ENCODE measurements around the gene KNCN.

Gene KNCN

GRCh38 chr1:46568461-46568891 is 17.0 kb upstream of the KNCN start:
- no peak for DNase-seq (ENCODE audit: low read depth)

DNA sequence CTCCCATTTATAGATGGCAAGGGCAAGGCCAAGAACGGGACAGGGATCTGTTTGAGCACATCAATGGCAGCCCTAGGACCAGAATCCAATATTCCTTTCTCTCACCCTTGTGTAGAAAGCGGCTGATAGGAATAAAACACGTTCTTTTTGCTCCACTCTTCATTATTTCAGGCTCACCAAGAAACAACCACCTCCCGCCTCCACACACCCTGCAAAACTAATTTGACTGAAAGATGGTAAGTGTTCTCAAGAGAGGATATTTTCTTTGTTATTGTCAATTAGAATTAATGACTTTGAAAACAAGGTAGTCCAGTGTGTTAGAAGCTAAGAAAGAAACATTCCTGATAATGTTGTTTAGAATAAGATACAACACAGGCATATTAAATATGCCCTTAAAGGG is 11.9 kb upstream of the KNCN start:
- DNase-seq (ENCODE audit: low read depth) = no peak

DNA sequence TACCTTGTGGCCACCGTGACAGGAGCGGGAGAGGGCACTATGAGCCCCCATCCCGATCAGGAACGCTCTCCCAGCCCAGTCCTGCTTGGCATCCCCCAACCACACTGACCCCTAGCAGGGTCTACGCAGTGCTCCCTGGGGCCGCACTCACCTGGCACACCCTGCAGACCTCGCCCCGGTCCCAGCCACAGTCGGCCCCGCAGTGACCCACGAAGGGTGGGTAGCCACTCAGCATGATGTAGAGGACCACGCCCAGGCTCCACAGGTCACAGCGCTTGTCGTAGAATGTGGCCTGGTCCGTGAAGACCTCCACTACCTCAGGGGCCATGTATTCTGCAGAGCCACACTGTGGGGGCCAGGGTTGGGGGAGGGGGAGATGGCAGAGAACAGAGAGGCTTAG is 11.1 kb upstream of the KNCN start:
- no peak for DNase-seq (ENCODE audit: low read depth)

DNA sequence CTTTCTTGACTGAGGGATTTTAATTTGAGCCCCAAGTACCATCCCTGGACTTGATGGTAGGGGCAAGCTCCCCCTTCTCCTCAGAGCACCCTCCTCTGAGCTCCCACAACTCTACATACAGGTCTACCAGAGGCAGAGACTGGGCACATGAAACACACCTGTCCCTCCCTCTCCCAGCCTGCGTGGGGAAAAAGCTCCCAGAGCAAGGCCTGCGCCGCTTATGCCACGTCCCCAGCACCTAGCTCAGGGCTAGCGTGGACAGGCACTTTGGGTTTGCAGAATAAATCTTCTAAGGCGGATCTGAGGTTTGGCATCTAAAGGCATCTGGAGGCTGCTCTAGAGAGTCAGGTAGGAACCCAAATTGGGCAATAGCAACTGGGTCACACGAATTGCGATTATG is 7.5 kb upstream of the KNCN start:
- no peak for DNase-seq (ENCODE audit: low read depth)

GRCh38 chr1:46558141-46558963 is 6.9 kb upstream of the KNCN start:
- DNase-seq (ENCODE audit: low read depth) = no peak

- no peak for DNase-seq (ENCODE audit: low read depth)
Measured at GRCh38 chr1:46557403-46557802, 6.0 kb upstream of the KNCN start.

- DNase-seq (ENCODE audit: low read depth) = no peak
Measured at GRCh38 chr1:46556822-46557221, 5.4 kb upstream of the KNCN start.

DNA sequence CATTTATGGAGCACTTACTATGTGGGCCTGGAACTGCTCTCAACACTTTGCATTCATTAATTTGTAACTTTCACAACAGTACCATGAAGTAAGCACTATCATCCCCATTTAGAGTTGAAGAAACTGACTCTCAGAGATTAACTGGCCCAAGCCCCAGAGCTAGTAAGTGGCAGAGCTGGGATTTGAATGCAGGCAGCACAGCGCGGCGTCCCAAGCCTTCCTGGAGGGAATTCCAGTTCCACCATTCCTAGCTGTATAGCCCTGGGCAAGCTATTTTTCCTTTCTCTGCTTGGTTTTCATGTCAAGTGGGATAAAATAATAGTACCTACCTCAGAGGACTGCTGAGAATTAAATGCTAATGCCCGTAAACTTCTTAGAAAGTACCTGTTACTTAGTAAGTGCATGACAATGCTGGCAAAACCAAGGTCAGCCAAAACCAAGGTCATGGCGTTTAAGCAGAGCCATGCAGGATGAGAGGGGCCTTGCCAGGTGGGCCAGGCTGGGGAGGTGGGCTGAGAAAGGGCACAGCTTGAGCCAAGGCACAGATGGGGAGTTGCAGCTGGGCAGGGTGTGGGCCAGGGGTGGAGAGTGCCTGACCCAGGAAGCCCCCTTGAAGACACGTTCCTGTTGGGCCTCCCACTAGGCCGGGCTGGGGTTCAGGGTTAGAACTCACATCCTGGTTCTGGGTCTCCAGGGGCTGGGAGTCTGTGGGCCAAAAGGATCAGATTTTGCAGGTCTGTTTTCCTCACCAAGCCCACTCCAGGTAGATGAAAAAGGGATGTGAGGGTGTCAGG is 4.6 kb upstream of the KNCN start:
- DNase-seq (ENCODE audit: low read depth) = no peak

GRCh38 chr1:46554597-46555381 is 3.3 kb upstream of the KNCN start:
- DNase-seq (ENCODE audit: low read depth) = no peak

- DNase-seq (ENCODE audit: low read depth) = no peak
Measured at GRCh38 chr1:46554236-46554596, 2.8 kb upstream of the KNCN start.

DNA sequence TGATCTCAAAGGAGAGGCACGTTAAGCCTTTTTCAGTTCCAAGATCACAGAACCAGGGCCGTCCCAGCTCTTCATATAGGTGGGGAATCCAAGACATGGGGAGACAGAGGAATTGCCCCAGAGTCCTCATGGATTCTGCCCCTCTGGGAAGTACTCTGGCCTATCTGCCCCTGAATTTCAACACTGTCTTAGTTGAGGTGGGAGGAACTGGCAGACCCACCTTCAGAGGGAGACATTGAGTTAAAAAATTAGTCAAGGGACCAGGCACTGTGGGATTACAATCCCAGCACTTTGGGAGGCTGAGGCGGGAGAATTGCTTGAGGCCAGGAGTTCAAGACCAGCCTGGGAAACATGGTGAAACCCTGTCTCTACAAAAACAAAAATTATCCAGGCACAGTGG is 2.1 kb upstream of the KNCN start:
- no peak for DNase-seq (ENCODE audit: low read depth)

DNA sequence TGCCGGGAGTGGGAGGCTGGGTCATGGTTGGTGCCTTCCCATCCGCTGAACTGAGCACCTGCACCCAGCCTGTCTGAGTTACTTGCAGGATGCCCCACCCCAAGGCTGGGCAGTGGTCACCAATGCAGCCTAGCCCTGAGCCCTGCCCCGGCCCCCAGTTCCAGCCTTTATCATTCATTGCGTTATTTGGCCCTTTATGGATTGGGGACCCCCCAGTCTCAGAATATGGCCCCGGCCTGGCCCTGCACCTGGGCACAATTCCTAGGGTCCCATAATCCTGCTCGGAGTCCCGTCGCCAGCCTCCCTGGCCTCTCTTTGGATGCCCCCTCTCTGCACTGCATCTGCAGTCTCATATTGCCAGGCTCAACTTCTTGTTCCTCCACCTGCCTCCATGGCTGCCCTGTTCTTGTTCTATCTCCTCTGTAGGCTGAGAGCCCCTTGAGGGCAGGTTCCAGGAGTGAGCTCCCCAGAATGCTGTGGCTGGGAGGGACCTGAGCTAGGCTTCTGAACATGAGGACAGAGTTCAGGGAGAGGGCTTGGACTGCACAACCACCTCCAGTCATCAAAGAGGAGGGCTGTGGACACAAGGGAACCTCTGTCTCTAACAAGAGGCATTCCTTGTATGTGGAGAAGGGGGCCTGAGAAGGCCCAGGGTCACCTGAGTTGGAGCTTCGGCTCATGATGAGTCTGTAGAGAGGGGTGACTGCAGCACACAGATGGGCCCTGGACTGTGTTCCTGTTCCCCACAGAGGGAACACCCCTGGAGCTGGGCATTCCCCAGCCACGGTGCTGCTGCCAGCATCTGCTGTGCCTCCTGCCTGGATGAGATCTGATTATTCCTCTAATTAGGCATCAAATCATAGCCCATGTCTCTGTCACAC is 1.1 kb upstream of the KNCN start:
- no peak for DNase-seq (ENCODE audit: low read depth)

DNA sequence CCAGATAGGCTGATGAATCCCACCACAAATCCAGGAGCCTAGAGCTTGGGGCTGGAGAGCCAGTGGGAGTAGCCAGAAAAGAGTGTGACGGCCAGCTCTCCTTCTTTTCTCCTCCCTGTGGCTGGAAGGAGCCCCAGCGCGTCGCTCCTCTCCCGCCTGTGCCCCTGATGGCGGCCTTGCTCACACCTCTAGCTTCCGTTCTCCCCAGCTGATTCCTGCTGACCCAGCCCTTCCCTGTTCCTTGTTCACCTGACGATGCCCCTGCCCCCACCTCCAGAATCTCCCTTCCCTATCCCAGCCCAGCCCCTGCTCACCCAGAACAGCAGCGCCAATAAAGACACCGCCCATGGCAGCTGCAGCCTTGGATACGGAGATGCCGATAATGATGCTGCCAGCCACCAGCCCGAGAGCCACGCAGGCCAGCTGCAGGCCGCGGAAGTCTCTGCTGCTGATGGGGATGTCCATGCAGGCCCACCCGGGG is 656 bp downstream of the KNCN start:
- DNase-seq (ENCODE audit: low read depth) = no peak

DNA sequence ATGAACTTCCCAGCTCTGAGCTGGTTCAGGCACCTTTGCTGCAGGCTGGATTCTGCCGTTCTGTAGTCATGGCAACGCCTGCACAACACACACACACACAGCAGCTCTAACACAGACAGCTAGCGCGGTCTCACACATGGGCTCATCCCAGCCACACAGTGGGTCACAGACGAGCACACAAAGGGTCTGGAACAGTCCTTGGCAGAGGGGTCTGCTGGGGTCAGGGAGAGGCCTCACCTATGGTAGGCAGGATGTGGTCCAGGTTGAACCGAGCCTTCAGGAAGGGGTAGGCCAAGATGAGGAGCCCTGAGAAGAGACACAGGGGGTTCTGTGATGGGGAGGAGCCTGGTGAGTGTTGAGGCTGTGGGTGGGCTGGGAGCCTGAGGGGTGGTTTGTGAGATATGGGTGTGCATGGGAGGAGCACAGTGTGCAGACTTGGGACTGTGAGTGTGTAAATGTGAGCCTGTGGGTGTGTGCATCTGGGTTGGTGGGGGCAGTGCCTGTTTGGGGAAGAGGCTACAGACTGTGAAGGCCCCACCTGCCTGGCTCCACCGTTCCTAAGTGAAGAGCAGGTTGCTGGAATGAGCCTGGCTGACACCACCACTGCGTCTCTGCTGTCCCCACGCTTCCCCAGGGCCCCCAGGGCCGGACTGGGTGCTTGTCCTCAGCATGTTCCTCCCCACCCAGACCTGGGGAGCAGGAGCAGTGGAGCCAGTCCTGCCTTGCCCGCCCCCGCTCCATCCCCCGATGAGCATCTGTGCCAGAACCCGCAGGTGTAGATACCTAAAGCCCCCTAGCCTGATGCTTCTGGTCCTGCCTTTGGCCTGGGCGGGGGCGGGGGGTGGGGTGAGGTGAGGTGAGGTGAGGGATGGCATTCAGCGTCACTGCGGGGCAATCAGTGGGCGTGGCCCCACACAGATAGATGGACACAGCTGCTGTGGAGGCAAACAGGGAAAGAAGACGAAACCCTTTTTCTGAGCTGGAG is 1.5 kb downstream of the KNCN start:
- DNase-seq (ENCODE audit: low read depth) = peak; percentile 11

GRCh38 chr1:46547481-46548383 is 3.7 kb downstream of the KNCN start:
- no peak for DNase-seq (ENCODE audit: low read depth)

DNA sequence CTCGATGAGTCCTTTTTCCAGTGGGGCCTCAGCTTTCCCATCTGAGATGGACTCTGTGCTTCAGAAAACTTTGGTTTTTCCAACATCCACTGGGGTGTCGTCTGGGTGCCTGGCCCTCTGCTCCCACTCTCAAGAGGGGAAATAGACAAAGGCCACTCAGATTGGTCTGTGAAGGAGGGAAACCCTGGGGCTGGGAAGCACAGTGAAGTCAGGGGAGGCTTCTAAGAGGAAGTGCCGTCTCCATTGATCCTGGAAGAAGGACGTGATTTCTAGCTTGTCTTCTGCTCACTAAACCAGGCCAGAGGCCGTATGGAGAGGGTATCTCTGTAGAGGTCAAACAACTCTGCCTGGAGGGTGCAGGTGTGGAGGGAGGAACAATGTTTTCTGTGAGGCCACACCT is 5.2 kb downstream of the KNCN start:
- no peak for DNase-seq (ENCODE audit: low read depth)

- DNase-seq (ENCODE audit: low read depth) = no peak
Measured at GRCh38 chr1:46545784-46546183, 5.7 kb downstream of the KNCN start.

DNA sequence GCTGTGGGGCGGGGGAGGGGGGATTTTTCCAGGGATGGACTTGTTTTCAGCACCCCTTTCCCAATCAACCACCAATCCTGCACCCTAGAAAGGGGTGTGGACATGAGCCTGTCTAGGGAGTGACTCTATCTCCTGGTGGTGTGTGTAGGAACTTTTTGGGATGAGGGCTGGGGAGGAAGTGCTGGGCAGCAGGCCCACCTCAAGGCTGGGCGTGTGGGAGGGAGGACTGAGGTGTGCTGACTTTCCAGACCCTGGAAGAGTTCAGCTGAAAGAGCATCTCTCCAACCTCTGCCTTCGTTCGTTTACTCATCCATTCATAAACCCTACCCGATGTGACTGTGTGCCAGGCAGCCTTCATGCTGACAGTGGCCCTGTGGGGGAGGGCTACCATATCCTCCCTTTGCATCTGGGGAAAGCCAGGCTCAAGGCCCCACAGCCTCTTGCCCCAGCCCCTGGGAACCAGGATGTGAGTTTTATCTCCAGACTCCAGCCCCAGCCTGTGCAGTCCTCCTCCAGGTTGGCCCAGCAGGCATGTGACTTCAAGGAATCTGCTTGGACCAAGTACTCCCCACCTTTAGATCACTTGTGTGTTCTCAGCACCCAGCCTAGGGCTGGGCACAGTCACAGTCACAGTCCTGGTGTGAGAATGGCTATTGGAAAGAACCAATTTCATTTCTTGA is 6.7 kb downstream of the KNCN start:
- no peak for DNase-seq (ENCODE audit: low read depth)

All from stimulated activated CD8-positive, alpha-beta memory T cell treated with anti-CD3 and anti-CD28 coated beads, Interleukin-15, amount 100 ng/mL, for 24 hours (primary cell).